ENCODE data around the gene ARID5A. TPM values are rescaled to one million over a fixed set of nuclear protein-coding genes. Genes with fewer than 3 reads are reported as not detected.

The ARID5A gene
- total and polyA plus RNA-seq, 2 of the 13 experiments (the other 11 are each of a cell fraction or from before 2014, with no cell fraction given): 6.0 to 9.5 TPM

DNA sequence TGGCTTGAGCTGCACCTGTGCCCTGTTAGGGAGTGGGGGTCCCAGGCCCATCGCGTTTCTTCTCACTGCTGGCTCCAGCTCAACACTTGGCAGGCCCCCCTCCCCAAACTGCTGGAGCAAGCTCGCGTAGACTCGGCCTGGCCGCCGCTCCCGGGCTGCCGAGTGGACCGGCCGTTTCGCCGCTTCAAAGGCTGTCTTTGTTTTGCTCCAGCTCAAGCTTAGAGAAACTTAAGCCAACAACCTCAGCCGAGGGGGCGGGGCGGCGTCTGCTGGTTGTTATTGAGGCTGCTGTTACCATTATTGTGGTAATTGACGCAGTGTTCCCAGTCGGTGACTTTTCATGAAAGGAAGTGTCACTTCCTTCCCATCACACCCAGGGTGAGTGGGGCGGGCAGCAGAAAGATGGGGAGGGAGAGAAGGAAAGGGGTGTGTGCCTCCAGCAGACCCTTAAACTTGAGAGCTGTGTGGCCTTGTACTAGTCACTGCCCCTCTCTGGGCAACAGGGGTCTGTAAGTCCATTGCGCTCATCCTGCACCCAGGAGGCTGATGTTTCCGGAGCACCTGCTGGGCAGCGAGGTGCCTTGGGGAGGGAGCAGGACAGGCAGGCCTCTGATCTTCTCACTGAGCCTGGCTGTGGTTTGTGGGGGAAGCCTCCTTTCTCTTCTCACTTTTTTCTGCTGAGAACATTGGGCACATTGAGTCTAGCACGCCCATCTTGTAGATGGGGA lies 2.1 kb downstream of the ARID5A start:
- ChIA-PET POLR2A (interaction anchor here (0.8 to 1.6 kb wide), 2 partner anchors 12 to 18 kb away, joined by 3 to 18 read pairs; no protein-coding TSS in a partner anchor), CTCF (ENCODE audit: low intra/inter-chr PET ratio, low total read pairs) (interaction anchor here (0.6 kb wide), 1 partner anchor 29 kb away, joined by 3 read pairs; no protein-coding TSS in a partner anchor)
- Histone ChIP-seq H3K9me3 (ENCODE audit: low read length) (no peaks in the 10 kb centered on the region), H3K4me3 (replicated peaks in 1 of 3; ENCODE audit: insufficient read depth in 1 of 3, low read depth in 2 of 3, low read length in 3 of 3) (peak overlapping the region; percentile 70 to 79 (median 74); a peak in 5 of 6 replicates), H2AFZ (ENCODE audit: low read length) (no peak overlapping the region), H3K27me3 (ENCODE audit: control insufficient read depth in 1 of 2, insufficient read depth in 2 of 2, low read length in 2 of 2) (peaks cover 0 to 17% of the 10 kb centered on the region in 2 experiments; a peak in 3 of 5 replicates), H3K4me1 (ENCODE audit: insufficient read depth, low read length) (peaks cover 32% of the 10 kb centered on the region), H4K20me1 (ENCODE audit: insufficient read depth, low read length) (no peaks in the 10 kb centered on the region; the same call in 1 of the 2 replicates), H3K27ac (ENCODE audit: extremely low read length, insufficient read depth, low read length) (no peak overlapping the region), H3K79me2 (ENCODE audit: insufficient read depth, low read length) (no peaks in the 10 kb centered on the region), H3K9ac (ENCODE audit: insufficient read depth, low read depth, low read length) (peak overlapping the region; percentile 45; the same call in 1 of the 2 replicates), H3K4me2 (ENCODE audit: low read depth, low read length) (peak overlapping the region; percentile 96), H3K36me3 (replicated peaks in 1 of 2; ENCODE audit: control insufficient read depth in 1 of 2, insufficient read depth in 2 of 2, low read length in 2 of 2) (no peaks in the 10 kb centered on the region)
- no TSS peak for BruUV-seq (replicated peaks)
- in situ Hi-C loops (cut with HindIII; ENCODE audit: extremely low pct_ligation_motif_present, low pct_unique_long_range_greater_than_20kb): no loop called here
- WGBS (ENCODE audit: low lambda C conversion rate): 17% methylated on average over 23 of the region's 24 CpGs
- intact Hi-C loops (cut with micrococcal nuclease; ENCODE audit: unreplicated experiment): loop anchor here (5.0 kb wide), 1 partner anchor 224 kb away; the partner anchor contains the start of gene CNNM4
- ATAC-seq (peak; percentile 31), DNase-seq (ENCODE audit: low spot score) (peak; percentile 74), FAIRE-seq (peak; percentile 79)
- peak; percentile 66; the same call in 1 of the 2 replicates for TF ChIP-seq KDM1A (CRISPR knock-in tag; IDR thresholded peaks at IDR 0.05)
- TF ChIP-seq HCFC1 (IDR thresholded peaks at IDR 0.05; ENCODE audit: low read depth, low read length): 0 out of 2 replicates have a peak, but pooled peaks have one; percentile 3
- no peak for TF ChIP-seq HMGXB3 (CRISPR knock-in tag; IDR thresholded peaks at IDR 0.05; ENCODE audit: borderline replicate concordance)
- TF ChIP-seq ZNF230 (CRISPR knock-in tag; IDR thresholded peaks at IDR 0.05): peak; percentile 50; the same call in 1 of the 2 replicates
- TF ChIP-seq AKAP8 (CRISPR knock-in tag; IDR thresholded peaks at IDR 0.05): no peak
- no peak for TF ChIP-seq TRIM24 (CRISPR knock-in tag; IDR thresholded peaks at IDR 0.05)
- no peak for TF ChIP-seq CBX2 (IDR thresholded peaks at IDR 0.05; ENCODE audit: low read depth, low read length)
- peak; percentile 71; the same call in 1 of the 2 replicates for TF ChIP-seq CBX2 (CRISPR knock-in tag; IDR thresholded peaks at IDR 0.05; ENCODE audit: low read depth)
- TF ChIP-seq ZBTB7B (CRISPR knock-in tag; IDR thresholded peaks at IDR 0.05): no peak
- TF ChIP-seq ZFX (CRISPR knock-in tag; IDR thresholded peaks at IDR 0.05; ENCODE audit: low read depth): peak; percentile 77; the same call in 1 of the 2 replicates
- TF ChIP-seq MTA1 (CRISPR knock-in tag; IDR thresholded peaks at IDR 0.05; ENCODE audit: borderline replicate concordance): peak; percentile 61; the same call in 1 of the 2 replicates
- peak; percentile 64 for TF ChIP-seq ZNF781 (CRISPR knock-in tag; IDR thresholded peaks at IDR 0.05; ENCODE audit: borderline replicate concordance, not compliant biosample characterization)
- TF ChIP-seq ZNF331 (CRISPR knock-in tag; IDR thresholded peaks at IDR 0.05): peak; percentile 75; the same call in 1 of the 2 replicates
- 0 out of 2 replicates have a peak, but pooled peaks have one; percentile 50 for TF ChIP-seq MEF2D (CRISPR knock-in tag; IDR thresholded peaks at IDR 0.05)
- no peak for TF ChIP-seq TCF7L2 (IDR thresholded peaks at IDR 0.05; ENCODE audit: low read depth, low read length)
- peak; percentile 54; the same call in 1 of the 2 replicates for TF ChIP-seq SOX5 (CRISPR knock-in tag; IDR thresholded peaks at IDR 0.05; ENCODE audit: borderline replicate concordance)
- TF ChIP-seq SP5 (CRISPR knock-in tag; IDR thresholded peaks at IDR 0.05; ENCODE audit: borderline replicate concordance, low read depth): peak; percentile 86
- TF ChIP-seq ZNF232 (CRISPR knock-in tag; IDR thresholded peaks at IDR 0.05; ENCODE audit: borderline replicate concordance): no peak
